Measurements from ENCODE around the gene CYP3A4. TPM values are rescaled to one million over a fixed set of nuclear protein-coding genes. Genes with fewer than 3 reads are reported as not detected.

CYP3A4 gene
- polyA plus RNA-seq (2012; ENCODE audit: low read depth, missing spikeins) = not detected

GRCh38 chr7:99784007-99784406, at the start of gene CYP3A4:
CYP3A4 (minus strand) TSS chr7:99784184; CDS start chr7:99784081, 103 bp downstream.
- no peak for FAIRE-seq
- TF ChIP-seq PAX5 (IDR thresholded peaks at IDR 0.05; ENCODE audit: insufficient read depth, low read length, severe bottlenecking) (no peak), SPI1 (IDR thresholded peaks at IDR 0.05; ENCODE audit: low read depth, low read length) (no peak), POU2F2 (IDR thresholded peaks at IDR 0.05; ENCODE audit: low read depth, low read length) (no peak), TAF1 (IDR thresholded peaks at IDR 0.05; ENCODE audit: low read depth, low read length) (no peak), POLR2A (IDR thresholded peaks at IDR 0.05; ENCODE audit: low read depth, low read length) (no peak), POLR2AphosphoS5 (IDR thresholded peaks at IDR 0.05; ENCODE audit: low read depth, low read length) (no peak)
- DNase-seq (ENCODE audit: insufficient read length, low spot score) = no peak

- no peak for TF ChIP-seq POLR2A (IDR thresholded peaks at IDR 0.05; ENCODE audit: low read depth, low read length)
- TF ChIP-seq POU2F2 (IDR thresholded peaks at IDR 0.05; ENCODE audit: low read depth, low read length) = no peak
- no peak for TF ChIP-seq PAX5 (IDR thresholded peaks at IDR 0.05; ENCODE audit: insufficient read depth, low read length, severe bottlenecking)
- no peak for TF ChIP-seq TAF1 (IDR thresholded peaks at IDR 0.05; ENCODE audit: low read depth, low read length)
- no peak for TF ChIP-seq SPI1 (IDR thresholded peaks at IDR 0.05; ENCODE audit: low read depth, low read length)
- TF ChIP-seq POLR2AphosphoS5 (IDR thresholded peaks at IDR 0.05; ENCODE audit: low read depth, low read length) = no peak
- no peak for DNase-seq (ENCODE audit: insufficient read length, low spot score)
- no peak for FAIRE-seq
Measured at GRCh38 chr7:99833289-99833877, 49.4 kb upstream of the CYP3A4 start.

GRCh38 chr7:99831595-99831994, 47.6 kb upstream of the CYP3A4 start:
- DNase-seq (ENCODE audit: insufficient read length, low spot score) (no peak), FAIRE-seq (no peak)
- no peak for TF ChIP-seq PAX5 (IDR thresholded peaks at IDR 0.05; ENCODE audit: insufficient read depth, low read length, severe bottlenecking)
- TF ChIP-seq TAF1 (IDR thresholded peaks at IDR 0.05; ENCODE audit: low read depth, low read length) = no peak

GRCh38 chr7:99829524-99830160, 45.7 kb upstream of the CYP3A4 start:
- TF ChIP-seq SPI1 (IDR thresholded peaks at IDR 0.05; ENCODE audit: low read depth, low read length) (no peak), POLR2A (IDR thresholded peaks at IDR 0.05; ENCODE audit: low read depth, low read length) (no peak), POLR2AphosphoS5 (IDR thresholded peaks at IDR 0.05; ENCODE audit: low read depth, low read length) (no peak), POU2F2 (IDR thresholded peaks at IDR 0.05; ENCODE audit: low read depth, low read length) (no peak), TAF1 (IDR thresholded peaks at IDR 0.05; ENCODE audit: low read depth, low read length) (no peak), PAX5 (IDR thresholded peaks at IDR 0.05; ENCODE audit: insufficient read depth, low read length, severe bottlenecking) (no peak)
- FAIRE-seq (no peak), DNase-seq (ENCODE audit: insufficient read length, low spot score) (no peak)

- FAIRE-seq (no peak), DNase-seq (ENCODE audit: insufficient read length, low spot score) (no peak)
- TF ChIP-seq POLR2AphosphoS5 (IDR thresholded peaks at IDR 0.05; ENCODE audit: low read depth, low read length) (no peak), TAF1 (IDR thresholded peaks at IDR 0.05; ENCODE audit: low read depth, low read length) (no peak), POU2F2 (IDR thresholded peaks at IDR 0.05; ENCODE audit: low read depth, low read length) (no peak), POLR2A (IDR thresholded peaks at IDR 0.05; ENCODE audit: low read depth, low read length) (no peak)
Measured at GRCh38 chr7:99828811-99829210, 44.8 kb upstream of the CYP3A4 start.

- DNase-seq (ENCODE audit: insufficient read length, low spot score) = no peak
- FAIRE-seq = no peak
- no peak for TF ChIP-seq POU2F2 (IDR thresholded peaks at IDR 0.05; ENCODE audit: low read depth, low read length)
- TF ChIP-seq POLR2AphosphoS5 (IDR thresholded peaks at IDR 0.05; ENCODE audit: low read depth, low read length) = no peak
- no peak for TF ChIP-seq TAF1 (IDR thresholded peaks at IDR 0.05; ENCODE audit: low read depth, low read length)
- no peak for TF ChIP-seq POLR2A (IDR thresholded peaks at IDR 0.05; ENCODE audit: low read depth, low read length)
- TF ChIP-seq SPI1 (IDR thresholded peaks at IDR 0.05; ENCODE audit: low read depth, low read length) = no peak
- TF ChIP-seq PAX5 (IDR thresholded peaks at IDR 0.05; ENCODE audit: insufficient read depth, low read length, severe bottlenecking) = no peak
Measured at GRCh38 chr7:99827040-99827778, 43.2 kb upstream of the CYP3A4 start.

- TF ChIP-seq PAX5 (IDR thresholded peaks at IDR 0.05; ENCODE audit: insufficient read depth, low read length, severe bottlenecking) (no peak), TAF1 (IDR thresholded peaks at IDR 0.05; ENCODE audit: low read depth, low read length) (no peak), POU2F2 (IDR thresholded peaks at IDR 0.05; ENCODE audit: low read depth, low read length) (no peak), POLR2A (IDR thresholded peaks at IDR 0.05; ENCODE audit: low read depth, low read length) (no peak), POLR2AphosphoS5 (IDR thresholded peaks at IDR 0.05; ENCODE audit: low read depth, low read length) (no peak)
- FAIRE-seq (no peak), DNase-seq (ENCODE audit: insufficient read length, low spot score) (no peak)
Measured at GRCh38 chr7:99825873-99826272, 41.9 kb upstream of the CYP3A4 start.

- no peak for DNase-seq (ENCODE audit: insufficient read length, low spot score)
- TF ChIP-seq SPI1 (IDR thresholded peaks at IDR 0.05; ENCODE audit: low read depth, low read length) (no peak), POLR2A (IDR thresholded peaks at IDR 0.05; ENCODE audit: low read depth, low read length) (no peak), POLR2AphosphoS5 (IDR thresholded peaks at IDR 0.05; ENCODE audit: low read depth, low read length) (no peak), POU2F2 (IDR thresholded peaks at IDR 0.05; ENCODE audit: low read depth, low read length) (no peak), TAF1 (IDR thresholded peaks at IDR 0.05; ENCODE audit: low read depth, low read length) (no peak), PAX5 (IDR thresholded peaks at IDR 0.05; ENCODE audit: insufficient read depth, low read length, severe bottlenecking) (no peak)
- no peak for FAIRE-seq
Measured at GRCh38 chr7:99825452-99825851, 41.5 kb upstream of the CYP3A4 start.

GRCh38 chr7:99824091-99824490, 40.1 kb upstream of the CYP3A4 start:
- FAIRE-seq = no peak
- DNase-seq (ENCODE audit: insufficient read length, low spot score) = no peak
- TF ChIP-seq PAX5 (IDR thresholded peaks at IDR 0.05; ENCODE audit: insufficient read depth, low read length, severe bottlenecking) (no peak), POLR2AphosphoS5 (IDR thresholded peaks at IDR 0.05; ENCODE audit: low read depth, low read length) (no peak), SPI1 (IDR thresholded peaks at IDR 0.05; ENCODE audit: low read depth, low read length) (no peak), POU2F2 (IDR thresholded peaks at IDR 0.05; ENCODE audit: low read depth, low read length) (no peak), TAF1 (IDR thresholded peaks at IDR 0.05; ENCODE audit: low read depth, low read length) (no peak), POLR2A (IDR thresholded peaks at IDR 0.05; ENCODE audit: low read depth, low read length) (no peak)
